ENCODE measurements around the gene SRC. TPM values are rescaled to one million over a fixed set of nuclear protein-coding genes. Genes with fewer than 3 reads are reported as not detected.

The SRC gene
- total RNA-seq, 6 experiments from 2014 or later, result 22.0 to 35.6 (median 24.6) TPM

- Mint-ChIP-seq H3K27me3 (ENCODE audit: insufficient read depth) (peaks cover 2% of the 10 kb centered on the region; the same call in 1 of the 2 replicates), H3K4me1 (ENCODE audit: low read depth) (peaks cover 61% of the 10 kb centered on the region)
- no peak for TF ChIP-seq CTCF (IDR thresholded peaks at IDR 0.05)
These were observed 30.9 kb upstream of the SRC start for GRCh38 chr20:37315021-37315451.

DNA sequence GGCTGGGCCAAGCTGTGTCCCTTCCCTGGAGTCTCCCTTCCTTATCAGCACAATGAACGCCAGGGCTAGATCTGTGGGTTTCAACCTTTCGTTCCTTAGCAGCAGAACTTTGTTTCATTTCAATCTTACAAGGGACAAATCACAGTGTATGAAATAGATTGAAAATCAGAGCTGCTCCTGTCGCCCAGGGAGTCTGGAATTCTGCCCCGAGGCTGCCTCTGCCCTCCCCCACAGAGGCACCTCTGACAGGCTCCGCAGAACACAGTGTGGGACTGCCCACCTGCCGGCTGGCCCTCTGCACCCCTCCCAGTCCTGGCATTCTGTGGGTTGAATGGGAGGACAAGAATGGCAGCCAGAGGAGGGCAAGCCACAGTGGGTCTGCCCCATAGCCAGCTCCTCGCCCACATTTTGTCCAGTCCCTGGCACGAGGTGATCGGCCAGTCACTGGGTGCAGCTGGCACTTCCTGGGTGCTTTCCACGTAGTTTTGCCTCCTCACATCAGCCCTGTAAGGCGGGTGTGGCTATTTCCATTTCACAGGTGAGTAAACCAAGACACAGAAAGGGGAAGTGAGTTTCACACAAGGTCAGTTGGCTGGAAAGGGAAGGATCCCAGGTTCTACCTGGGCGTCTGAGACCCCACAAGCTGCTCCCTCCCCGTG is 30.4 kb upstream of the SRC start:
- no peak for DNase-seq
- H3K4me1 Mint-ChIP-seq (ENCODE audit: low read depth), result peaks cover 59% of the 10 kb centered on the region
- no peaks in the 10 kb centered on the region for H3K9me3 Mint-ChIP-seq
- no peak for TF ChIP-seq CTCF (IDR thresholded peaks at IDR 0.05)
- H3K4me3 Mint-ChIP-seq, result peak overlapping the region; percentile 58; the same call in 1 of the 2 replicates
- peaks cover 24% of the 10 kb centered on the region for H3K36me3 Mint-ChIP-seq (ENCODE audit: low read depth)
- H3K27me3 Mint-ChIP-seq (ENCODE audit: insufficient read depth), result peaks cover 4% of the 10 kb centered on the region
- peak overlapping the region; percentile 86 for H3K27ac Mint-ChIP-seq

More at GRCh38 chr20:37315021-37315451, 30.9 kb upstream of the SRC start:
- Mint-ChIP-seq H3K27ac (peak overlapping the region; percentile 86), H3K4me3 (peak overlapping the region; percentile 58), H3K9me3 (no peaks in the 10 kb centered on the region), H3K36me3 (ENCODE audit: low read depth) (peaks cover 24% of the 10 kb centered on the region)
- DNase-seq, result peak; percentile 69

- H3K27me3 Mint-ChIP-seq (ENCODE audit: insufficient read depth), result peaks cover 4% of the 10 kb centered on the region
- no peak for TF ChIP-seq CTCF (IDR thresholded peaks at IDR 0.05)
- H3K27ac Mint-ChIP-seq, result peak overlapping the region; percentile 60
- H3K9me3 Mint-ChIP-seq, result no peaks in the 10 kb centered on the region
- peaks cover 21% of the 10 kb centered on the region for H3K36me3 Mint-ChIP-seq (ENCODE audit: low read depth)
- H3K4me3 Mint-ChIP-seq, result no peak overlapping the region
- DNase-seq, result no peak
- H3K4me1 Mint-ChIP-seq (ENCODE audit: low read depth), result peaks cover 52% of the 10 kb centered on the region
These were observed 29.7 kb upstream of the SRC start for GRCh38 chr20:37316116-37316774.

DNA sequence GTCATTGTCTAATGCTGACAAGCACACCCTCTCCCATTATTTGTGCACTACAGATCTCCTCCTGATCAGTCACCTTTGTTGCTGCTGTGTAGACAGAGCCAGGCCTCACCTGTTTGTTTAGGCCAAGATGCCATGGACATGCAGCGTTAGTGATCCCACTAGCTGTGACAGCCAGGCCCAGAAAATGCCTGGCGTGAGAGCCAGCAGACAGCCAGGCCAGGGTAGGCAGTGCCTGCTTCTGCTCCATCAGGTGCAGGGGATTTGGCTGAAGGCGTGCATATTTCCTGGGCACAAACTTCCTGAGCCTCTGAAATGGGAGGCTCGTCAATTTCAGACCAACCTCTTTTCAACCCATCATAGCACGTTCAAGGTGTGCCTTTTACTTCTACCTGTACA is 29.2 kb upstream of the SRC start:
- Mint-ChIP-seq H3K36me3 (ENCODE audit: low read depth) (peaks cover 24% of the 10 kb centered on the region), H3K27ac (peak overlapping the region; percentile 60), H3K4me3 (no peak overlapping the region), H3K9me3 (no peaks in the 10 kb centered on the region), H3K27me3 (ENCODE audit: insufficient read depth) (peaks cover 4% of the 10 kb centered on the region), H3K4me1 (ENCODE audit: low read depth) (peaks cover 47% of the 10 kb centered on the region)
- DNase-seq, result no peak
- no peak for TF ChIP-seq CTCF (IDR thresholded peaks at IDR 0.05)

GRCh38 chr20:37317316-37317715 is 28.6 kb upstream of the SRC start:
- H3K4me1 Mint-ChIP-seq (ENCODE audit: low read depth), result peaks cover 42% of the 10 kb centered on the region
- peaks cover 4% of the 10 kb centered on the region for H3K27me3 Mint-ChIP-seq (ENCODE audit: insufficient read depth)
- H3K9me3 Mint-ChIP-seq, result no peaks in the 10 kb centered on the region
- no peak for DNase-seq
- no peak overlapping the region for H3K4me3 Mint-ChIP-seq
- no peak overlapping the region for H3K27ac Mint-ChIP-seq
- no peak for TF ChIP-seq CTCF (IDR thresholded peaks at IDR 0.05)
- H3K36me3 Mint-ChIP-seq (ENCODE audit: low read depth), result peaks cover 26% of the 10 kb centered on the region
